NCI-H2227 (cell line): ENCODE data around the gene DTX1.

Source experiments
- DNase-seq: peaks from one replicate; lab custom pipeline; 2025; ENCODE audit not compliant: unreplicated experiment; lab: John Stamatoyannopoulos, UW

The DTX1 gene

GRCh38 chr12:113092607-113093408, 36.3 kb downstream of the DTX1 start:
- DNase-seq, result no peak

GRCh38 chr12:113093409-113094101, 37.0 kb downstream of the DTX1 start:
- DNase-seq, result no peak

- DNase-seq, result no peak
These were observed 38.2 kb downstream of the DTX1 start for GRCh38 chr12:113094738-113095137.

GRCh38 chr12:113095405-113095804, 38.9 kb downstream of the DTX1 start:
- no peak for DNase-seq

- DNase-seq, result no peak
These were observed 40.3 kb downstream of the DTX1 start for GRCh38 chr12:113096675-113097461.

GRCh38 chr12:113097716-113098440, 41.3 kb downstream of the DTX1 start:
- peak; percentile 88 for DNase-seq

- DNase-seq, result peak; percentile 89
These were observed 42.0 kb downstream of the DTX1 start for GRCh38 chr12:113098441-113099028.

- no peak for DNase-seq
These were observed 42.8 kb downstream of the DTX1 start for GRCh38 chr12:113099364-113099763.

GRCh38 chr12:113099764-113100163, 43.2 kb downstream of the DTX1 start:
- no peak for DNase-seq

GRCh38 chr12:113101751-113102150, 45.2 kb downstream of the DTX1 start:
- no peak for DNase-seq

GRCh38 chr12:113102811-113103210, 46.3 kb downstream of the DTX1 start:
- DNase-seq, result no peak

GRCh38 chr12:113103756-113104450, 47.4 kb downstream of the DTX1 start:
- DNase-seq, result no peak

- DNase-seq, result no peak
These were observed 48.5 kb downstream of the DTX1 start for GRCh38 chr12:113104953-113105510.

GRCh38 chr12:113105606-113106271, 49.2 kb downstream of the DTX1 start:
- no peak for DNase-seq

GRCh38 chr12:113106361-113106760, 49.8 kb downstream of the DTX1 start:
- DNase-seq, result no peak

- DNase-seq, result no peak
These were observed 51.8 kb downstream of the DTX1 start for GRCh38 chr12:113108308-113108707.

GRCh38 chr12:113109360-113109759, 52.8 kb downstream of the DTX1 start:
- DNase-seq, result no peak

GRCh38 chr12:113109872-113110599, 53.5 kb downstream of the DTX1 start:
- DNase-seq, result no peak

- DNase-seq, result no peak
These were observed 54.7 kb downstream of the DTX1 start for GRCh38 chr12:113111247-113111646.
